Small intestine (tissue), 7 donors: Measurements from ENCODE around the gene MLIP. TPM values are rescaled to one million over a fixed set of nuclear protein-coding genes. Genes with fewer than 3 reads are reported as not detected.

Experiments
- DNase-seq, 2 donors: peaks; one replicate each; pipeline versions ENCODE4 v3.0.0 to v3.0.0-alpha.2; 2013
- FAIRE-seq: peaks from 2 replicates; lab custom pipeline; 2012; peaks lifted over from hg19 to GRCh38; lab: Jason Lieb, UNC
- H3K27ac ChIP-seq, 3 donors: one replicate each; pipeline ENCODE4 v1.5.1; 2013; ENCODE audit warnings: low read length in 2 of 3, mild to moderate bottlenecking in 2 of 3, control low read depth in 1 of 3, inconsistent platforms in 1 of 3, low read depth in 1 of 3, moderate library complexity in 1 of 3
- H3K27me3 ChIP-seq, 3 donors: one replicate each; pipeline ENCODE4 v1.6.1; 2013; ENCODE audit warnings: low read length in 3 of 3, inconsistent platforms in 1 of 3; ENCODE audit not compliant: control insufficient read depth in 3 of 3, insufficient read depth in 3 of 3
- H3K36me3 ChIP-seq, 3 donors: one replicate each; pipeline ENCODE4 v1.6.1; 2013; ENCODE audit warnings: low read length in 3 of 3, inconsistent platforms in 1 of 3, low read depth in 1 of 3, mild to moderate bottlenecking in 1 of 3, moderate library complexity in 1 of 3; ENCODE audit not compliant: control insufficient read depth in 3 of 3, insufficient read depth in 2 of 3
- H3K4me1 ChIP-seq, 3 donors: one replicate each; pipeline ENCODE4 v1.6.1; 2013; ENCODE audit warnings: low read length in 2 of 3, inconsistent platforms in 1 of 3, low read depth in 1 of 3, mild to moderate bottlenecking in 1 of 3, moderate library complexity in 1 of 3; ENCODE audit not compliant: control insufficient read depth in 3 of 3, insufficient read depth in 2 of 3
- H3K4me3 ChIP-seq, 3 donors: one replicate each; pipeline ENCODE4 v1.5.1; 2013; ENCODE audit warnings: low read length in 3 of 3, control low read depth in 1 of 3, inconsistent platforms in 1 of 3, low read depth in 1 of 3, mild to moderate bottlenecking in 1 of 3, moderate library complexity in 1 of 3
- H3K9me3 ChIP-seq, 2 donors: one replicate each; pipeline ENCODE4 v1.6.1; 2013; ENCODE audit warnings: low read depth in 1 of 2, low read length in 1 of 2; ENCODE audit not compliant: control insufficient read depth in 2 of 2, insufficient read depth in 1 of 2
- WGBS, 3 donors: extraction: QIAGEN DNeasy Blood & Tissue Kit; methylation state at CpG; one replicate each; pipeline ENCODE4 v1.1.7; 2013; 5-methylcytosine and 5-hydroxymethylcytosine counted together
- polyA plus RNA-seq, 4 donors: library from polyadenylated mRNA; stranded (reverse) in 3 of 4; unstranded in 1 of 4; fragments of 200-250 nt in 3 of 4; fragments of 120-200 nt in 1 of 4; gene quantifications; one replicate each; pipeline versions ENCODE4 v1.2.1 to v1.2.3, GENCODE V29; 2013
- donor health status: healthy with polysubstance abuse.
- donor health status: control.
- donor health status: control.
- donor health status: Bipolar disorder and iron deficiency.
- donor health status: healthy.

Gene MLIP
- polyA plus RNA-seq, 4 donors: 0.44 to 5.1 (median 2.2) TPM

- no peaks in the 10 kb centered on the region for H3K9me3 ChIP-seq
- H3K4me1 ChIP-seq: peaks cover 0 to 5% (median 0%) of the 10 kb centered on the region in 3 donors
- WGBS, 3 donors: 58 to 78% (median 58%) methylated on average over 3 of the region's 3 CpGs
- no peak overlapping the region for H3K4me3 ChIP-seq
- peak overlapping the region in 1 of 3 donors; percentile 74 for H3K27ac ChIP-seq
- FAIRE-seq: no peak
- H3K27me3 ChIP-seq: no peaks in the 10 kb centered on the region
- peak; percentile 4 to 73 for DNase-seq
- no peaks in the 10 kb centered on the region for H3K36me3 ChIP-seq
Observed at GRCh38 chr6:54284161-54284860, 173.1 kb downstream of the MLIP start.

- FAIRE-seq: no peak
- H3K4me1 ChIP-seq: peaks cover 0 to 5% (median 0%) of the 10 kb centered on the region in 3 donors
- no peaks in the 10 kb centered on the region for H3K9me3 ChIP-seq
- 85 to 91% (median 86%) methylated on average over 3 of the region's 3 CpGs for WGBS, 3 donors
- no peak overlapping the region for H3K4me3 ChIP-seq
- no peaks in the 10 kb centered on the region for H3K27me3 ChIP-seq
- no peaks in the 10 kb centered on the region for H3K36me3 ChIP-seq
- H3K27ac ChIP-seq: no peak overlapping the region
- no peak for DNase-seq
Observed at GRCh38 chr6:54285595-54285994, 174.4 kb downstream of the MLIP start.

- no peaks in the 10 kb centered on the region for H3K27me3 ChIP-seq
- H3K27ac ChIP-seq: no peak overlapping the region
- H3K4me1 ChIP-seq: peaks cover 0 to 5% (median 0%) of the 10 kb centered on the region in 3 donors
- no peak overlapping the region for H3K4me3 ChIP-seq
- DNase-seq: no peak
- FAIRE-seq: no peak
- H3K36me3 ChIP-seq: no peaks in the 10 kb centered on the region
- H3K9me3 ChIP-seq: no peaks in the 10 kb centered on the region
Observed at GRCh38 chr6:54286141-54286540, 174.9 kb downstream of the MLIP start.

- Histone ChIP-seq H3K27me3 (no peaks in the 10 kb centered on the region), H3K27ac (no peak overlapping the region), H3K9me3 (no peaks in the 10 kb centered on the region), H3K4me1 (peaks cover 0 to under 1% (median 0%) of the 10 kb centered on the region in 3 donors), H3K36me3 (no peaks in the 10 kb centered on the region), H3K4me3 (no peak overlapping the region)
- DNase-seq: no peak
- 88 to 93% (median 89%) methylated on average over 2 of the region's 2 CpGs for WGBS, 3 donors
- FAIRE-seq: no peak
Observed at GRCh38 chr6:54288474-54288873, 177.2 kb downstream of the MLIP start.

GRCh38 chr6:54289426-54289825 lies 178.2 kb downstream of the MLIP start:
- FAIRE-seq (no peak), DNase-seq (no peak)
- no peaks in the 10 kb centered on the region for H3K4me1 ChIP-seq
- H3K4me3 ChIP-seq: no peak overlapping the region
- no peaks in the 10 kb centered on the region for H3K9me3 ChIP-seq
- H3K27ac ChIP-seq: no peak overlapping the region
- no peaks in the 10 kb centered on the region for H3K36me3 ChIP-seq
- H3K27me3 ChIP-seq: no peaks in the 10 kb centered on the region
- whole genome bisulfite sequencing, 3 donors: 80 to 87% (median 80%) methylated on average over 4 of the region's 4 CpGs

- Histone ChIP-seq H3K9me3 (no peaks in the 10 kb centered on the region), H3K27ac (no peak overlapping the region), H3K36me3 (no peaks in the 10 kb centered on the region), H3K27me3 (no peaks in the 10 kb centered on the region), H3K4me3 (no peak overlapping the region), H3K4me1 (no peaks in the 10 kb centered on the region)
- no peak for DNase-seq
- WGBS, 3 donors: 53 to 58% (median 55%) methylated on average over 2 of the region's 2 CpGs
- FAIRE-seq: no peak
Observed at GRCh38 chr6:54291146-54291545, 179.9 kb downstream of the MLIP start.

GRCh38 chr6:54291738-54292137 lies 180.5 kb downstream of the MLIP start:
- DNase-seq (no peak), FAIRE-seq (no peak)
- Histone ChIP-seq H3K36me3 (no peaks in the 10 kb centered on the region), H3K4me1 (no peaks in the 10 kb centered on the region), H3K27ac (no peak overlapping the region), H3K9me3 (no peaks in the 10 kb centered on the region), H3K27me3 (no peaks in the 10 kb centered on the region), H3K4me3 (no peak overlapping the region)
- 62 to 83% (median 71%) methylated on average over 2 of the region's 2 CpGs for WGBS, 3 donors

GRCh38 chr6:54294965-54295532 lies 183.8 kb downstream of the MLIP start:
- no peak for DNase-seq
- no peak overlapping the region for H3K4me3 ChIP-seq
- H3K9me3 ChIP-seq: no peaks in the 10 kb centered on the region
- H3K27me3 ChIP-seq: no peaks in the 10 kb centered on the region
- H3K4me1 ChIP-seq: no peaks in the 10 kb centered on the region
- H3K27ac ChIP-seq: no peak overlapping the region
- 86 to 93% (median 90%) methylated on average over 8 of the region's 8 CpGs for WGBS, 3 donors
- no peaks in the 10 kb centered on the region for H3K36me3 ChIP-seq
- no peak for FAIRE-seq
